Renal cortical epithelial cell (primary cell): ENCODE measurements around the gene RAB40C. TPM values are rescaled to one million over a fixed set of nuclear protein-coding genes. Genes with fewer than 3 reads are reported as not detected.
A peak's percentile ranks its signal among the peaks of the same experiment; 100 is the strongest.

Experiments
- DNase-seq: peaks from one replicate; pipeline ENCODE4 v3.0.0-alpha.2; 2011; ENCODE audit warnings: low read depth
- total RNA-seq: library from RNA; depleted of rRNA; stranded (reverse); fragments of >200 nt; gene quantifications from 2 replicates; pipeline ENCODE4 v1.2.3, GENCODE V29; 2014

The RAB40C gene, protein sequence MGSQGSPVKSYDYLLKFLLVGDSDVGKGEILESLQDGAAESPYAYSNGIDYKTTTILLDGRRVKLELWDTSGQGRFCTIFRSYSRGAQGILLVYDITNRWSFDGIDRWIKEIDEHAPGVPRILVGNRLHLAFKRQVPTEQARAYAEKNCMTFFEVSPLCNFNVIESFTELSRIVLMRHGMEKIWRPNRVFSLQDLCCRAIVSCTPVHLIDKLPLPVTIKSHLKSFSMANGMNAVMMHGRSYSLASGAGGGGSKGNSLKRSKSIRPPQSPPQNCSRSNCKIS
- total RNA-seq, result 8.0 and 12.1 TPM in 2 replicates

DNA sequence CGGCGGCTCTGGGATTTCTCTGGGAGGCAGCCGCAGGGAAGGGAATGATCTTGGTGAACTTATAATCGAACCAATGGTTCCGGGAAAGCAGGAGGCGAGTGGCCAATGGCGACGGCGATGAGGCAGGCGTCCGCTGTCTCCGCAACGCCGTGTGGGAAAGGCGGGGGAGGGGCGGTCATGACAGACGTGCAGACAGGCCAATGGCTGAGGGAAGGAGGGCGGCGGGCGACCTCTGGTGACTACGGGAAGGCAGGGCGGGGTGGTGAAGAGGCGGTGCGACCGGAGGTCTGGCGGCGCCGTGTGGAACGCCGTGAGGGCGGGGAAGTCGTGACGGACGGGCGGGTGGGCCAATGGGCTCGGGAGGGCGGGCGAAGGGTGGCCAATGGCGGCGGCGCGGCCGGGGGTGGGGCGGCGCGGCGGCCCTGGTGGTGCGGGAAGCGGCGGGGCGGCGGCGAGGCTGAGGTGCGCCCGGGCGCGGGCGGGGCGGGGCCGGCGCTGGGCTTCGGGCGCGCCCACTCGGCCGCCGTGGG, at the start of gene RAB40C:
Gene RAB40C, plus strand, starts transcription at position 409 of the 530 bp plus-strand sequence. CDS start 226 bp downstream, outside the sequence.
- peak; percentile 87 for DNase-seq

DNA sequence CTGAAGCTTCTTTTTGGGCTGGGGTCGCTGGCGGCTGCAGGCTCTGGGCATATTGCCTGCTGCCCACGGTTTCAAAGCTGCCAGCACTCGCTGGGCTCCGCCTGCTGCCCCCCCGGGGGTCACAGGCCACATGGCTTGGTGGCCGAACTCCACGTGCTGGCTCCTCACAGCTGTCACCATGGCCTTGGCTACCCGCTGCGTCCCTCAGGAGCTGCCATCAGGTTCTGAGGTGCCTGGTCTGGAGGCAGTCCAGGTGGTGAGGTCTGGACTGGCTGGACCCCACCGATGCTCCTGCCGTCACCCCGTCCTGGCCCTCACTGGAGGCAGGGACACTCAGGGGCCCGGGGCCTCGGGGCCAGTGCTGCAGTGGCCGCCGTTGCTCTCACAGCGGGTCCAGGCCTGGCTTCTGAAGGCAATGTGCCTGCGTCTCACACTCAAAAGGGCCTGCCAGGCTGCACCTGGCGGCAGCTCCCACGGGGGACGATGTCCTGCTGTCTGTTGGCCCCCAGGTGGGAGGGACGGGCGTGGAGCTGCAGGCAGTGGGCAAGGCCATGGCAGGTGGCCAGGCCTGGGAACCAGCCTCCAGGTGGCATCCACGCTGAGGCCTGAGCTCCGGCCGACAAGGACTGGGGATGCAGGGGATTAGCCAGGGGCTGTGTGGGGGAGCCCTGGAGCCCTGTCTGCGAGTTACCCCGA, 49.1 kb upstream of the RAB40C start:
- DNase-seq, result no peak

DNA sequence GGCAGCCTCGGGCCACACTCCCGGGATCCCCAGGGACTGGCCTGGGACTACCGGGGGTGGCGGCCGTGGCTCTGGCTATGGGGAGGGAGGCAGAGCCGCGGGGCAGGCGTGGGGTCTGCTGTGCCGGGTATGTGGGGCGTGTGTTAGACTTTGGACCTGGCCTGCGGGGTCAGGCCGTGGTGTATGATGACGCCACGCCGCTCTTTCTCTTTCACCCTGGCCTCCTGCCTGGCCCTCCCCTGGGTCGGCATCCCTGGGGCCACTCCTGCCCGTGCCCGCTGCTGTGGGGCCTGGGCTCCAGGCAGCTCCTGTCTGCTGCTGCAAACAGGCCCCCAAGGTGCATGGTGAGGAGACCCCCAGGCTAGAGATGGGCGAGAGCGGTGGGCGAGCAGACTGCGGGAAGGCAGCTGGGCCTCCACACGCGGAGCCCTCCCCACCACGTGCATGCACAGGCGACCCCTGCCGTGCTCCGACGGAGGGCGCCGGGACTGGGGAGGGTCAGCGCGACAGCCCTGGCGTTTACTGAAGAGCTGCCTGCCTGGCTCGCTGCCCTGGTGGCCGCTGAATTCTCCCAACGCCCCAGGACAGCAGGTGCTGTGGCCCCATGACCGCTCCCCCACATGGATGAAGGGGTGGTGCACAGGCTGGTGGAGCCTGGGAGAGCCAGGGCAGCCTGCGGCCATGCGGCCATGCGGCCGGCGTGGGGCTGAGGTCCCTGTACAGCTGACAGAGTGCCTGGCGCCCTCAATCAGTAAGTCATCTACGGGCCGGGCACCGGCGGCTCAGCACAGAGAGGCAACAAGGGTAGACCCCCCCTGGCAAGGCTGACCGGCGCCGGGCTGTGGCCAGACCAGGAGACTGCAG, 46.3 kb upstream of the RAB40C start:
- DNase-seq, result no peak

DNA sequence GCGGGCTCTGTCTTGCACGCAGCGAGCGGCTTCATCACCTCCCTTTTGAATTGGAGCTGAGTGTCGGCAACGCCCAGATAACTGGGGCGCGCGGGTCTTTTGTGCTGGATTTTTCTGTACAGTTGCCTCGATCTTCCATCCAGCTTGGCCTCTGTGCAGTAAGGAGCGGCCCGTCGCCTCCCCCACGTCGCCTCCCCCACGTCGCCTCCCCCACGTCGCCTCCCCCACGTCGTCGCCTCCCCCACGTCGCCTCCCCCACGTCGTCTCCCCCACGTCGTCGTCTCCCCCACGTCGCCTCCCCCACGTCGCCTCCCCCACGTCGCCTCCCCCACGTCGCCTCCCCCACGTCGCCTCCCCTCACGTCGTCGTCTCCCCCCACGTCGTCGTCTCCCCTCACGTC, 45.3 kb upstream of the RAB40C start:
- DNase-seq, result no peak

DNA sequence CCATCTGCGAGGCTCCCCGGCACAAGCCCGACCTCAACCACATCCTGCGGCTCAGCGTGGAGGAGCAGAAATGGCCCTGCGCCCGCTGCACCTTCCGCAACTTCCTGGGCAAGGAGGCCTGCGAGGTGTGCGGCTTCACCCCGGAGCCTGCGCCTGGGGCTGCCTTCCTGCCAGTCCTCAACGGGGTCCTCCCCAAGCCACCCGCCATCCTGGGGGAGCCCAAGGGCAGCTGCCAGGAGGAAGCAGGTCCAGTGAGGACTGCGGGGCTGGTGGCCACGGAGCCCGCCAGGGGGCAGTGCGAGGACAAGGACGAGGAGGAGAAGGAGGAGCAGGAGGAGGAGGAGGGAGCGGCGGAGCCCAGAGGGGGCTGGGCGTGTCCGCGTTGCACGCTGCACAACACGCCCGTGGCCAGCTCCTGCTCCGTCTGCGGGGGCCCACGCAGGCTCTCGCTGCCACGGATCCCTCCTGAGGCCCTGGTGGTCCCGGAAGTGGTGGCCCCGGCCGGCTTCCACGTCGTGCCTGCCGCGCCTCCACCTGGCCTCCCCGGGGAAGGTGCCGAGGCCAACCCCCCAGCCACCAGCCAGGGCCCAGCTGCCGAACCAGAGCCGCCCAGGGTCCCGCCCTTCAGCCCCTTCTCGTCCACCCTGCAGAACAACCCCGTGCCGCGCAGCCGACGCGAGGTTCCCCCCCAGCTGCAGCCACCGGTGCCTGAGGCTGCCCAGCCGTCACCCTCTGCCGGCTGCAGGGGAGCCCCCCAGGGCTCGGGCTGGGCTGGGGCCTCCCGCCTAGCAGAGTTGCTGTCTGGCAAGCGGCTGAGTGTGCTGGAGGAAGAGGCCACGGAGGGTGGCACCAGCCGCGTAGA, 42.7 kb upstream of the RAB40C start:
- DNase-seq, result no peak

DNA sequence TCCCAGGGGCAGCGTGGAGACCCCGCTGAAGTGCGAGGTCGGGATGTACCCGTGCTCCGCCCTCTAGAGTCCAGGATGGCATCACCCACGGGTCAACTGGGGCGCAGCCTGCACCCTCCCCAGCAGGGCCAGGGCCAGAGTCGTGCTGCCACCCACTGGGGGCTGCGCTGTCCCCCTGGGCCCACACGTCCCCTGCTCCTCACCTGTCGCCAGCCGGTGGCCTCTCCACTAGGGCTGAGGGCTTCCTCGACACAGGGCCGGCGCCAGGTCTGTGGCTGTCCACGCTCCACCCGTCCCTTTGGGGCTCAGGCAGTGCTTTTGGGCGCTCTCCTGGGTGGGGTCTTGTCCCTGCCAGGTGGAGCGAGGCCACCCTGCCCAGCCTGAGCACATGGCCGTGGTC, 41.3 kb upstream of the RAB40C start:
- DNase-seq, result no peak

DNA sequence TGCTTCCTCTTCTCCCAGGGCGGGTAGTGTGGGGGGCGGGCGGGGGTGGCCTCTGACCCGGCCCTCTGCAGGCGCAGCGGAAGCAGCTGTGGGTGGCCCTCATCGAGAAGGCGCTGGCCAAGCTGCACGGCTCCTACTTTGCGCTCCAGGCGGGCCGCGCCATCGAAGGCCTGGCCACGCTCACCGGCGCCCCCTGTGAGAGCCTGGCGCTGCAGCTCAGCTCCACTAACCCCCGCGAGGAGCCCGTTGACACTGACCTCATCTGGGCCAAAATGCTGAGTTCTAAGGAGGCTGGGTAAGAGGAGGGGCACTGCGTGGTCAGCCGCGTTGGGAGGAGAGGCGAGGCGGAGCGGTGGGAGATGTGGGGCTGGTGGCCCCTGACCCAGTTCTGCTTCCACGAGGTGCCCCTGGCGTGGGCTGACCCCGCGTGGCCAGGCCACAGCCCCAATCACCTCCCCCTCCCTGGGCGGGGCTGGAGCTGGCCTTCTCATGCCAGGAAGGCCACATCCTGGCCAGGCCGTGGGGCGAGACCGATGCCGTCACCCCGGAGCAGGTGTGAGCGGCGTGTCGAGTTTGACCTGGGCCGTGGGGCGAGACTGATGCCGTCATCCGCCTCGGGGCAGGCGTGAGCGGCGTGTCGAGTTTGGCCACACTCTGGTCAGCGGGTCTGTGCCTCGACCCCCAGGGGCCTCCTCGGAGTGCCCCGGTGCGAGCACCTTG, 40.2 kb upstream of the RAB40C start:
- DNase-seq, result no peak

DNA sequence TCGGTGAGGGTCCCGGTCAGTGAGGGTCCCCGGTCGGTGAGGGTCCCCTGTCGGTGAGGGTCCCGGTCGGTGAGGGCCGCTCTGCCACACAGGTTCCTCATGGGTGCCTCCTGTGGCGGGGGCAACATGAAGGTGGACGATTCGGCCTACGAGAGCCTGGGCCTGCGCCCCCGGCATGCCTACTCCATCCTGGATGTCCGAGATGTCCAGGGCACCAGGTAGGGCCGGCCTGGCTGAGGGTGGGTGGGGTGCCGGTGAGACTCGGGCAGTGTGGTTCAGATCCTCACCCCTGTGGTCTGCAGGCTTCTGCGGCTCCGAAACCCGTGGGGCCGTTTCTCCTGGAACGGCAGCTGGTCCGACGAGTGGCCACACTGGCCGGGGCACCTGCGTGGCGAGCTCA, 38.7 kb upstream of the RAB40C start:
- no peak for DNase-seq

DNA sequence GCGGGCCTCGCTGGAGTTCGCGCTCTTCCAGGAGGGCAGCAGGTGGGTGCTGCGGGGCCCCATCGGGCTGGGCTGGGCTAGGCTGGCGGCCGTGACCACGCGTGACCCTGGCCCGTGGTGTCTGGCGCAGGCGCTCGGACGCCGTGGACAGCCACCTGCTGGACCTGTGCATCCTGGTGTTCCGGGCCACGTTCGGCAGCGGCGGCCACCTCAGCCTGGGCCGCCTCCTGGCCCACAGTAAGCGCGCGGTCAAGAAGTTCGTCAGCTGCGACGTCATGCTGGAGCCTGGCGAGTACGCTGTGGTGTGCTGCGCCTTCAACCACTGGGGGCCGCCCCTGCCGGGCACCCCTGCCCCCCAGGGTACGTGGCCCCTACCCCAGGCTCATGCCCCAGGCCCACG, 37.7 kb upstream of the RAB40C start:
- DNase-seq, result no peak

DNA sequence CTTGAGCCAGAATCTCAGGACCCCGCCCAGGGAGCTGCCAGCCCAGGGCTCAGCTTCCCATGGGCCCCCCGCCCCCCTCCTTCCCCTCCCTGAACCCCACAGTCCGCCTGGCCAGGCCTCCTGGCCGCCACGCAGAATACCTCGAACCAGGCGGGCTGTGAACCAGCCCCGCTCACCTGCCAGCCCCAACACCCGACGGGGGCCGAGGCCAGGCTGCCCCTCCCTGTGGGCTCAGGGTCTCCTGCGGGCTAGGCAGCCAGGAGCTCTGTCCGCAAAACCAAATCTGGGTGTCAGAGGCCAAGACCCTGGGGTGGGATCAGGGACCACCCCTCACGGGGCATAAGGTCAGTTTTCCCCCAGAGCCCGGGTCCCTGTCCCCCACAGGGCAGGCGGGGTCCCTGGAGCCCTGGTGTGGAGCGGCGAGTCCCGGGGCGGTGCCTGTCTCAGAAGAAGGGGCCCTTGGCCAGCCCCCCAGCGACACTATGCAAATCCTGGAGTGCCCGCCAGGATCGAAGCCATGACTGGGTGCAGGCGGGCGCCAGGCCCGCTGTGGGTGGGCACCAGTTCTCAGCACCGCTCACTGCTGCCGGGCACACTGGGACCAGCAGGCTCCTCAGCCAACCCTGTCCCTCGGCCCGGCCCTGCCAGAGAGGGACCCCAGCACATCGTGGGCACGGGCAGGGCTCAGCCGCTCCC, 36.1 kb upstream of the RAB40C start:
- no peak for DNase-seq

DNA sequence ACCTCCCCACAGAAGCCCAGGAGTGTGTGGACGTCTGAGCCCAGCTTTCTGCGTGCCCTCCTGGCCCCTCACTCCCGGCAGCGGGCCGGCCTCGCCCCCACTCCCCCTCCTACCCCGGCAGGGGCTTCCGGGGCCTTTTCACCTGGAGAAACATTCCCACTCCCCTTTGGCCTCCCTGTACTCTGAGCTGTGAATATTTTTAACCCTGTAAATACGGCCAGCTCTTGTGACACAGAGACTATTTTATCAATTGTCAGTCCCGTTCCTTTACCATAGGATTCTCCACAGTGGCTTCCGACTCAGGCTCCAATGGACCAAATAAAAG, 35.6 kb upstream of the RAB40C start:
- no peak for DNase-seq

DNA sequence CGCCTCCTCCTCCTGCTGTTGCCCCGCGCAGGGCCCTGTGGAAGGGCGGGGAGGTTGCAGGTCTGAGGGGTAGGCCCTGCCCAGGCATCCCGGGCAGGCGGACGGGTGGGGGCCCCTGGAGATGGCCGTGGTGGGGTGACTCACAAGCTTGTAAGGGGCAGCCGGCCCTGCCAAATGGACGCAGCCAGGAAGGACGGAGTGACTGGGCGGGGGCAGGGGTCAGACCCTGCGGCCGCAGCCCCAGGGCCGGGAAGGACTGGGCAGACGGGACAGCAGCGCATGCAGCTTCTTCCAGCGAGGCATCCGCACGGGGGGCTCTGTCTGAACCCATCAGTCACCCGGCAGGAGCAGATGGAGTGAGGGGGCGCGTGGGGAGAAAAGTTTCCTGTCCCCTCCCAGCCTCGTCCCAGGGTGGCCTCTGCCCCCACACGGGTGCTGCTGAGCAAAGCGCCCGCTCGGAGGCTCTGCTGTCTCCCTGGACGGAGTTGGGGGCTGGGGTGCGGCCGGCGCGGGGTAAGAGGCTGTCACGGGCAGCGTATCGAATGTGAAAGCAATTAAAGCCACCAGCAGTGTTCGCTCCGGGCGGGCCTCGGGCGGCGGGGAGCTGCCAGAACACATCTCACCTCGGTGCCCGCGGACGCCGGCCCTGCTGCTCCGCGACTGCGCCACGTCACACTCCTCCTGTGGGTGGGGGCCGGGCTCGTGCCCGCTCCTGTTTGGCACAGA, 35.1 kb upstream of the RAB40C start:
- DNase-seq, result no peak

DNA sequence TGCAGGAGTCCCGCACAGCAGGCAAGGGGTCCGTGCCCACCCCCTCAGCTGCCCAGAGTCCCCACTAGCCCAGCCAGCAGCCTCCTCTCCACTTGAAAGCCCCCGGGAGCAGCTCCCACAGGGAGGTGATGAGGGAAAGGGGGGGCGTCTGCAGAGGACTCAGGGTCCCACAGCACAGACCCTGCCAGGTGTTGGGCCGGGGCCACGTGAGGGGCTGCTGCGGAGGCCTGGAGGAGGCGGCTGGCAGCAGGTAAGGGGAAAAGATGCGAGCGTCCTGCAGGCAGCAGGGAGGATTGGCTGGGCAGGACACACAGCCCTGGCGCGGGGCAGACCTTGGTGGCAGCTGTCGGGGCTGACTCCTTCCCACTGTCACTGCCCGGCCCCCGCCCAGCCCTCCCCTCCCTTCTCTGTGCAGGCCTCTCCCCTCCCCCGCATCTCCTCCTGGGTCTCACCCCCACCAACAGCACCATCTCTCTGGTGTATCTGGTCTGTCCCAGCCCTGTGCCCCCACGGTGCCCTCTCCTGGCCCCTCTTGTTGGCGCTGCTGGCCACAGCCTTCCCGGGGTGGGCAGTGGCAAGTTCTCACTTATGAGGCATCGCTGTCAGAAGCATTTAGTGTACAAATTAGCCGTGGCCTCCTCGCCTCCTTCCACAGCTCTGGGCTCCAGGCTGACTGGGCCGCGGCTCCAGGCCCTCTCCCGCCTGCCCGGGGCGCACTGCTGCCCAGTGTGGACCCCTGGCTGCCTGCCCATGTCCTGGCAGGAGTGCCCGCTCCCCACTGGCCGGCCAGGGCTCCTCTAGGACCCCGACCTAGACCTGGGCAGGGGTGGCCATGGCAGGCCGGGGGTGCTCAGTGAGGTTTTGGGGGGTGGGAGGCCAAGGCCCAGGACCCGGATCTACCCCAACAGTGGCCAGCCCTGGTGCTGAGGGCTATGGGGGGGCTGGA, 34.1 kb upstream of the RAB40C start:
- no peak for DNase-seq

DNA sequence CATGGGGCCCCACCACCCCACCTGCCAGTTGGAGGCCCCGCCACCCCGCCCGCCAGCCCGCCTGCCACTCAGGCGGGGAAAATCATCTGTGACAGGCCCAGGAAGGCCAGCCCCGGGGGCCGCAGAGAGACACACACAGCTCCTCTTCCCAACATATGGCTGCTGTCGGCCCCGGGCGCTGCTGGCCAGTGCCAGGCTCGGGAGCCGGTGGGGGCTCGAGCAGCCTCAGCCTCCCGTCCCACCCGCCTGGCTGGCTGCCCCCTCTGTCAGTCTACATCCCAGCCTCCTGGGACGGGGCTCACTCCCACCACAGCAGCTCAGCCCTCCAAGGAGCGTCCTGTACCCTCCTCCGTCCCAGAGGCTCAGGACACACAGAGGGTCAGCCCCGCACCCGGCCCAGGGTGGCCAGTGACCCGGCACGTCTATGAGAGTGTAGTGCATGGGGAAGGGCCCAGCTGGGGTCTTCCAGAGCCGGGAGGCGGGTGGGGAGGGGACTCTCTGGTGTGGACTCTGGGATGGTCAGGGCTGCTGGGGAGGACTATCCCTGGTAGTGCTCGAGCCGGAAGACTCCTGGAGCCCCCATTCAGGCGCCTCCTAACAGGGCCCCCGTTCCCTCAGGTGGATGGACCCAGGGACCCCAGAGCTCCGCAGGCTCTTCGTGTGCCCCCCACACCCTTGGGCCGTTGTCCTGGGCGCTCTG, 33.2 kb upstream of the RAB40C start:
- no peak for DNase-seq

DNA sequence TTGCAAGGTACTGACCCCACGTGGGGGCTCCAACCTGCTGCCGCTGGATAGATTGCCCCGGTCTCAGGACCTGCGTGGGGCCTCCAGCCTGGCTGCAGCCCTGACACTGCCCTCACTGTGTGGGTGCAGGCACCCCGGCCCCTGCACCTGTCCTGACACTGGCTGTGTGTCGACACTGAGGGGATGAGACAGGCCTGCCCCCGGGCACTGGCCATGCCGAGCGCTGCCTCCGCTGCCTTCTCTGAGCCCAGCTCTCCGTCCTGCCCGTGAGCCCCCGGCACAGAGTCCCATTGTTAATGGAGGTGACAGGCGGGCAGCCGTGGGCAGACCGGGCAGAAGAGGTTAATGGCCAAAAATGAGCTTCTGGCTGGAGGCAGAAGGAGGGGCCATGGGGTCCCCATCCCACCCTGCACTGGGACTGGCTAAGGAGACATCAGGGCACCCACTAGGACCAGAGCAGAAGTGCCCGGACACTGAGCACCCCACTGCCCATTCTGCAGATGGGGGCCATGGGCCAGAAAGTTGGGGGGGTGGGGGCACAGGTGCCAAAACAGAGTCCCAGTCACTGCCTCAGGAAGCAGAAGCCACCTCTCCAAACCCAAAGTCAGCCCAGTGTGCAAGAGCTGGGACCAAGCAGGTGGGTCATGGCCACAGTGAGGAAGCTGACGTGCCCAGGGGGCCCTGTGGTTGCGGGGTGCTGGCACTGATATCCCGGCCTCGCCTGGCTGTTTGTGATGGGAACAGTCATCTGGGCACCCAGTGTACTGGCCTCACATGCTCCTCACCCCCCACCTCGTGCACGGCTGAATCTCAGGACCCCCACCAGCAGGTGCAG, 32.2 kb upstream of the RAB40C start:
- no peak for DNase-seq

DNA sequence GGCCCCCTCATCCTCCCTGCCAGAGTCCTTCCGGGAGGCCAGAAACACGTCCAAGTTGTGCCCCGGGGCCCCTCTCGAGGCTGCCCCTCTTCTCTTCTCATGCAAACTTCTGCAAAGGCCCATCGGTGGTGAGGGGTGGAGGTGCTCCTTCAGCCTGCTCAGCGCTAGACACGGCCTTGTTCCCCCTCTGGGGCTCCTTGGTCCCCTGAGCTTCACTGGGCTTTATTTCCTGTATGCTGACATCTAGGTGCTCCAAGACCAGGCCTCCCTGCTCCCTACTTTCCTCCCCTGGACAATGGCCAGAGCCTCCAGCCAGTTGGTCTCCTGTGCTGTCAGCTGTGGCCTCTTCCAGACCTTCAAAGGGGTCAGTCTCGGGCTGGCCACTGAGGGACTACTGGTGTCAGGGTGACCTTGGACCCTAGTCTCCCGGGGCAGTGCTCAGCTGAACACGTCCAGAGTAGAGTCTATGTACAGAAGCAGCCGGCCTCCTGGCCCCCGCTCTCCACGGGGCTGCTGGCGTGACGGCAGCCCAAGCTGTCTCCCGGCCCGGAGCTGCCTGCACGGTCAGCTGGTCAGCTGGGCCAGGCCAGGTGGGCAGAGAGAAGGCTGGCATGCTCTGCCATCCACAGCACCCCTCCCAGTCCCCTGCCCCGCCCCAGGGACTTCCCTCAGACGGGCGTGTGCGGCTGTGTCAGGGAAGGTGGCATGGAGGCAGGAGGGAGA, 31.4 kb upstream of the RAB40C start:
- no peak for DNase-seq
